Loucy (cell line): Measurements from ENCODE around the gene GHRH.

ENCODE experiments used
- CTCF ChIP-seq: fragments of 200-600 bp; sonication (generic); conservative IDR thresholded peaks from 2 replicates; pipeline ENCODE4 v1.5.1; 2014; ENCODE audit warnings: mild to moderate bottlenecking, antibody characterized with exemption, low read length
- EZH2phosphoT487 ChIP-seq: fragments of 200-600 bp; IDR thresholded peaks from 2 replicates; pipeline ENCODE4 v1.6.1; 2018; ENCODE audit warnings: antibody characterized with exemption, mild to moderate bottlenecking, moderate library complexity, borderline replicate concordance

- no peak for TF ChIP-seq CTCF
- TF ChIP-seq EZH2phosphoT487, result no peak
These were observed at the start of gene GHRH for GRCh38 chr20:37261714-37262113.
